HG03442 (cell line): ENCODE measurements around the gene NOX4.
"Not testable (repeated sequence)": the region's sequence is repeated elsewhere in the genome, so short reads cannot be mapped to it uniquely, and the experiment has no call there.

Experiments
- ATAC-seq: cut with Tn5 transposase; IDR thresholded peaks from one replicate; pipeline ENCODE4 v1.9.1; 2021; ENCODE audit warnings: mild to moderate bottlenecking, moderate library complexity; ENCODE audit not compliant: unreplicated experiment

The NOX4 gene

GRCh38 chr11:89382986-89383385, 108.2 kb downstream of the NOX4 start:
- not testable (repeated sequence) for ATAC-seq

- no peak for ATAC-seq
Measured at GRCh38 chr11:89381094-89381493, 110.1 kb downstream of the NOX4 start.

GRCh38 chr11:89379976-89380771, 111.0 kb downstream of the NOX4 start:
- ATAC-seq = not testable (repeated sequence)

- ATAC-seq = not testable (repeated sequence)
Measured at GRCh38 chr11:89378986-89379385, 112.2 kb downstream of the NOX4 start.

GRCh38 chr11:89369356-89369755, 121.8 kb downstream of the NOX4 start:
- ATAC-seq = not testable (repeated sequence)

- not testable (repeated sequence) for ATAC-seq
Measured at GRCh38 chr11:89364856-89365255, 126.3 kb downstream of the NOX4 start.

- no peak for ATAC-seq
Measured at GRCh38 chr11:89361734-89362133, 129.4 kb downstream of the NOX4 start.

GRCh38 chr11:89359208-89359607, 132.0 kb downstream of the NOX4 start:
- ATAC-seq = not testable (repeated sequence)

GRCh38 chr11:89358761-89359160, 132.4 kb downstream of the NOX4 start:
- no peak for ATAC-seq

GRCh38 chr11:89355646-89356045, 135.5 kb downstream of the NOX4 start:
- ATAC-seq = no peak

- not testable (repeated sequence) for ATAC-seq
Measured at GRCh38 chr11:89354513-89354912, 136.7 kb downstream of the NOX4 start.

- no peak for ATAC-seq
Measured at GRCh38 chr11:89347071-89347470, 144.1 kb downstream of the NOX4 start.

- no peak for ATAC-seq
Measured at GRCh38 chr11:89346601-89347000, 144.6 kb downstream of the NOX4 start.

- not testable (repeated sequence) for ATAC-seq
Measured at GRCh38 chr11:89342880-89343572, 148.1 kb downstream of the NOX4 start.

GRCh38 chr11:89340450-89340849, 150.7 kb downstream of the NOX4 start:
- ATAC-seq = not testable (repeated sequence)

- not testable (repeated sequence) for ATAC-seq
Measured at GRCh38 chr11:89338073-89338472, 153.1 kb downstream of the NOX4 start.

- ATAC-seq = not testable (repeated sequence)
Measured at GRCh38 chr11:89337100-89337650, 154.0 kb downstream of the NOX4 start.

GRCh38 chr11:89333704-89334103, 157.5 kb downstream of the NOX4 start:
- not testable (repeated sequence) for ATAC-seq

- ATAC-seq = not testable (repeated sequence)
Measured at GRCh38 chr11:89331940-89332339, 159.2 kb downstream of the NOX4 start.

GRCh38 chr11:89327885-89328284, 163.3 kb downstream of the NOX4 start:
- ATAC-seq = no peak

- ATAC-seq = no peak
Measured at GRCh38 chr11:89321401-89321800, 169.8 kb downstream of the NOX4 start.

GRCh38 chr11:89310607-89311006, 180.6 kb downstream of the NOX4 start:
- not testable (repeated sequence) for ATAC-seq
